H9 (cell line): Measurements from ENCODE around the gene ALAS1. TPM values are rescaled to one million over a fixed set of nuclear protein-coding genes. Genes with fewer than 3 reads are reported as not detected.

Experiments used
- DNase-seq: peaks from one replicate; pipeline ENCODE4 v3.0.0-alpha.2; 2017
- H2AFZ ChIP-seq: one replicate; pipeline ENCODE4 v1.6.1; 2013; ENCODE audit warnings: mild to moderate bottlenecking, low read length, control low read depth, moderate library complexity
- H2AK5ac ChIP-seq: 2 replicates; pipeline ENCODE4 v1.6.1; 2013; ENCODE audit warnings: low read length, control low read depth, mixed read lengths; ENCODE audit not compliant: insufficient read length
- H2BK120ac ChIP-seq: one replicate; pipeline ENCODE4 v1.6.1; 2013; ENCODE audit warnings: low read depth, mild to moderate bottlenecking, low read length, control low read depth, inconsistent platforms; ENCODE audit not compliant: poor library complexity, severe bottlenecking
- H2BK12ac ChIP-seq: 2 replicates; pipeline ENCODE4 v1.6.1; 2013; ENCODE audit warnings: low read length, control low read depth, mixed read lengths, low read depth; ENCODE audit not compliant: insufficient read length
- H2BK15ac ChIP-seq: 2 replicates; pipeline ENCODE4 v1.6.1; 2013; ENCODE audit warnings: low read depth, low read length, control low read depth
- H2BK20ac ChIP-seq: one replicate; pipeline ENCODE4 v1.6.1; 2013; ENCODE audit warnings: low read depth, mild to moderate bottlenecking, low read length, control low read depth, inconsistent platforms; ENCODE audit not compliant: poor library complexity, severe bottlenecking
- H2BK5ac ChIP-seq: 2 replicates; pipeline ENCODE4 v1.6.1; 2013; ENCODE audit warnings: low read length, control low read depth, mixed read lengths; ENCODE audit not compliant: insufficient read length
- H3K14ac ChIP-seq: 2 replicates; pipeline ENCODE4 v1.6.1; 2013; ENCODE audit warnings: low read length, control low read depth; ENCODE audit not compliant: insufficient read depth
- H3K18ac ChIP-seq: 2 replicates; pipeline ENCODE4 v1.6.1; 2013; ENCODE audit warnings: low read depth, mild to moderate bottlenecking, mixed read lengths, low read length, control low read depth; ENCODE audit not compliant: insufficient read length
- H3K23ac ChIP-seq: 2 replicates; pipeline ENCODE4 v1.6.1; 2013; ENCODE audit warnings: low read length, control low read depth, mixed read lengths, low read depth; ENCODE audit not compliant: insufficient read length
- H3K23me2 ChIP-seq: 2 replicates; pipeline ENCODE4 v1.6.1; 2013; ENCODE audit warnings: low read depth, mild to moderate bottlenecking, mixed read lengths, low read length, control low read depth; ENCODE audit not compliant: insufficient read length, poor library complexity, severe bottlenecking
- H3K27ac ChIP-seq: 2 replicates; pipeline ENCODE4 v1.5.1; 2013; ENCODE audit warnings: low read length, control low read depth, mixed read lengths, low read depth; ENCODE audit not compliant: insufficient read length
- H3K27me3 ChIP-seq: 2 replicates; pipeline ENCODE4 v1.6.1; 2013; ENCODE audit warnings: low read length, control low read depth, inconsistent platforms; ENCODE audit not compliant: insufficient read depth
- H3K4ac ChIP-seq: 2 replicates; pipeline ENCODE4 v1.6.1; 2013; ENCODE audit warnings: low read depth, mild to moderate bottlenecking, control low read depth, inconsistent platforms, low read length, moderate library complexity
- H3K4me1 ChIP-seq: 2 replicates; pipeline ENCODE4 v1.6.1; 2013; ENCODE audit warnings: low read length, control low read depth, inconsistent platforms; ENCODE audit not compliant: insufficient read depth
- H3K4me2 ChIP-seq: 2 replicates; pipeline ENCODE4 v1.6.1; 2013; ENCODE audit warnings: low read length, control low read depth, mixed read lengths; ENCODE audit not compliant: insufficient read length, insufficient read depth
- H3K56ac ChIP-seq: 2 replicates; pipeline ENCODE4 v1.6.1; 2013; ENCODE audit warnings: low read depth, mild to moderate bottlenecking, mixed read lengths, low read length, control low read depth; ENCODE audit not compliant: insufficient read length
- H3K79me1 ChIP-seq: 2 replicates; pipeline ENCODE4 v1.6.1; 2013; ENCODE audit warnings: low read depth, mild to moderate bottlenecking, moderate library complexity, low read length, control low read depth, inconsistent platforms; ENCODE audit not compliant: insufficient read depth, poor library complexity, severe bottlenecking
- H3K79me2 ChIP-seq: 2 replicates; pipeline ENCODE4 v1.6.1; 2013; ENCODE audit warnings: low read length, control low read depth, inconsistent platforms; ENCODE audit not compliant: insufficient read depth
- H3K9ac ChIP-seq: 2 replicates; pipeline ENCODE4 v1.6.1; 2013; ENCODE audit warnings: low read length, control low read depth, mixed read lengths; ENCODE audit not compliant: insufficient read length; ENCODE audit errors: extremely low read depth
- H3K9me3 ChIP-seq: one replicate; pipeline ENCODE4 v1.6.1; 2013; ENCODE audit warnings: low read depth, low read length, inconsistent platforms; ENCODE audit not compliant: control insufficient read depth
- H3T11ph ChIP-seq: one replicate; pipeline ENCODE4 v1.6.1; 2013; ENCODE audit warnings: mild to moderate bottlenecking, low read length, control low read depth, inconsistent platforms
- H4K20me1 ChIP-seq: one replicate; pipeline ENCODE4 v1.6.1; 2013; ENCODE audit not compliant: control insufficient read depth, insufficient read length, insufficient read depth
- H4K5ac ChIP-seq: 2 replicates; pipeline ENCODE4 v1.6.1; 2013; ENCODE audit warnings: low read depth, mild to moderate bottlenecking, mixed read lengths, low read length, control low read depth; ENCODE audit not compliant: insufficient read length
- H4K8ac ChIP-seq: replicated peaks from 2 replicates; pipeline ENCODE4 v1.6.1; 2013; ENCODE audit warnings: low read length, control low read depth, mixed read lengths, low read depth; ENCODE audit not compliant: insufficient read length
- H4K91ac ChIP-seq: 2 replicates; pipeline ENCODE4 v1.6.1; 2013; ENCODE audit warnings: low read depth, mild to moderate bottlenecking, moderate library complexity, mixed read lengths, low read length, control low read depth; ENCODE audit not compliant: insufficient read length
- H3K27ac Mint-ChIP-seq, 3 experiments: 2 replicates in 2 of 3; 3 replicates in 1 of 3; pipeline ENCODE4 v1.8.0; 2020 to 2021; ENCODE audit warnings: mixed read lengths in 3 of 3, mild to moderate bottlenecking in 1 of 3, moderate library complexity in 1 of 3
- H3K27me3 Mint-ChIP-seq: 2 replicates; pipeline ENCODE4 v1.8.0; 2021; ENCODE audit warnings: low read depth, mild to moderate bottlenecking, moderate library complexity, mixed read lengths
- H3K36me3 Mint-ChIP-seq, 3 experiments: 2 replicates in 2 of 3; 3 replicates in 1 of 3; pipeline ENCODE4 v1.8.0; 2020 to 2021; ENCODE audit warnings: low read depth in 3 of 3, mixed read lengths in 3 of 3; ENCODE audit not compliant: insufficient read depth in 1 of 3
- H3K4me1 Mint-ChIP-seq, 2 experiments: 2 replicates each; pipeline ENCODE4 v1.8.0; 2020; ENCODE audit warnings: mixed read lengths in 2 of 2
- H3K4me3 Mint-ChIP-seq, 2 experiments: 2 replicates in 1 of 2; 3 replicates in 1 of 2; pipeline ENCODE4 v1.8.0; 2020 to 2021; ENCODE audit warnings: mild to moderate bottlenecking in 2 of 2, mixed read lengths in 2 of 2, moderate library complexity in 1 of 2
- H3K9me3 Mint-ChIP-seq, 2 experiments: 2 replicates in 1 of 2; 3 replicates in 1 of 2; pipeline ENCODE4 v1.8.0; 2020; ENCODE audit warnings: mild to moderate bottlenecking in 2 of 2, mixed read lengths in 2 of 2, moderate library complexity in 1 of 2
- total RNA-seq: library from RNA; stranded (reverse); gene quantifications from 2 replicates; pipeline ENCODE4 v1.2.1, GENCODE V29; 2021
- TF ChIP-seq, protein P1 (sequence below): fragments of 200-600 bp; sonication (generic); conservative IDR thresholded peaks from 3 replicates; pipeline ENCODE4 v1.8.0; 2021; ENCODE audit warnings: antibody characterized with exemption, mild to moderate bottlenecking

Gene ALAS1
- total RNA-seq, 1 experiment from 2014 or later: 39.1 TPM

DNA sequence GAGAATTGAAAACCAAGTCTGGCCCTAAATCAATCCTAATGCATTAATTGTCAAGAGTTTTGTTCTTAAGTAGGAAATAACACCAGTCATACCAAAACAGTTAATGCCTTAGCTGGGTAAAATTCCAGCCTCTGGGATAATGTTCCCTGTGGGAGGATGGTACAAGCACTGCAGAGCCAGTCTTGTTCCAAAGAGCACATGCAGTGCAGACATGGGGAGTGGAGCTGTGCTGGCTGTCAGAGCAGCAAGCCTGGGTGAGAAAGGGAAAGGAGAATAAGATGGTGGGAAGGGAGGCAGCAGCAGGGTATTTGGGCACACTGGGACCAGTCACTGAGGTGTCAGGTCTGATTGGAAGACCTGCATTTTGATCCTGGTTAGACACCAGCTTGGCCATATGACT is 12.1 kb downstream of the ALAS1 start:
- H4K91ac ChIP-seq: no peak overlapping the region
- no peaks in the 10 kb centered on the region for H3K4me1 Mint-ChIP-seq
- H3K4me3 Mint-ChIP-seq: no peak overlapping the region
- no peak overlapping the region for H2BK20ac ChIP-seq
- no peak overlapping the region for H4K8ac ChIP-seq
- no peaks in the 10 kb centered on the region for H3K79me1 ChIP-seq
- H3K14ac ChIP-seq: no peak overlapping the region
- no peaks in the 10 kb centered on the region for H3K23me2 ChIP-seq
- H3K27me3 ChIP-seq: no peaks in the 10 kb centered on the region
- no peak overlapping the region for H2BK12ac ChIP-seq
- no peak overlapping the region for H3K4me2 ChIP-seq
- H3K27ac Mint-ChIP-seq: no peak overlapping the region
- no peak overlapping the region for H3K56ac ChIP-seq
- no peak overlapping the region for H2AK5ac ChIP-seq
- no peak overlapping the region for H2BK5ac ChIP-seq
- H3K9me3 ChIP-seq: no peaks in the 10 kb centered on the region
- peaks cover 46 to 97% (median 95%) of the 10 kb centered on the region in 3 experiments; a peak in 6 of 7 replicates for H3K36me3 Mint-ChIP-seq
- H4K20me1 ChIP-seq: no peaks in the 10 kb centered on the region
- H3K27ac ChIP-seq: no peak overlapping the region
- H3T11ph ChIP-seq: no peak overlapping the region
- H3K23ac ChIP-seq: no peak overlapping the region
- no peaks in the 10 kb centered on the region for H3K79me2 ChIP-seq
- no peak for DNase-seq
- no peak overlapping the region for H4K5ac ChIP-seq
- no peak overlapping the region for H3K4ac ChIP-seq
- no peak overlapping the region for H2BK120ac ChIP-seq
- no peaks in the 10 kb centered on the region for H3K9me3 Mint-ChIP-seq
- H3K18ac ChIP-seq: no peak overlapping the region
- H3K9ac ChIP-seq: no peak overlapping the region
- H3K4me1 ChIP-seq: no peaks in the 10 kb centered on the region
- H2BK15ac ChIP-seq: no peak overlapping the region
- H3K27me3 Mint-ChIP-seq: no peaks in the 10 kb centered on the region
- no peak overlapping the region for H2AFZ ChIP-seq
- TF ChIP-seq, protein P1, sequence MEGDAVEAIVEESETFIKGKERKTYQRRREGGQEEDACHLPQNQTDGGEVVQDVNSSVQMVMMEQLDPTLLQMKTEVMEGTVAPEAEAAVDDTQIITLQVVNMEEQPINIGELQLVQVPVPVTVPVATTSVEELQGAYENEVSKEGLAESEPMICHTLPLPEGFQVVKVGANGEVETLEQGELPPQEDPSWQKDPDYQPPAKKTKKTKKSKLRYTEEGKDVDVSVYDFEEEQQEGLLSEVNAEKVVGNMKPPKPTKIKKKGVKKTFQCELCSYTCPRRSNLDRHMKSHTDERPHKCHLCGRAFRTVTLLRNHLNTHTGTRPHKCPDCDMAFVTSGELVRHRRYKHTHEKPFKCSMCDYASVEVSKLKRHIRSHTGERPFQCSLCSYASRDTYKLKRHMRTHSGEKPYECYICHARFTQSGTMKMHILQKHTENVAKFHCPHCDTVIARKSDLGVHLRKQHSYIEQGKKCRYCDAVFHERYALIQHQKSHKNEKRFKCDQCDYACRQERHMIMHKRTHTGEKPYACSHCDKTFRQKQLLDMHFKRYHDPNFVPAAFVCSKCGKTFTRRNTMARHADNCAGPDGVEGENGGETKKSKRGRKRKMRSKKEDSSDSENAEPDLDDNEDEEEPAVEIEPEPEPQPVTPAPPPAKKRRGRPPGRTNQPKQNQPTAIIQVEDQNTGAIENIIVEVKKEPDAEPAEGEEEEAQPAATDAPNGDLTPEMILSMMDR: no peak
